Mononuclear cell (primary cell): ENCODE measurements around the gene FAM200C. TPM values are rescaled to one million over a fixed set of nuclear protein-coding genes. Genes with fewer than 3 reads are reported as not detected.

Experiments used
- H3K27me3 ChIP-seq: 2 replicates; pipeline ENCODE4 v1.6.0; 2011; ENCODE audit warnings: low read length, control low read depth; ENCODE audit not compliant: insufficient read depth
- H3K4me1 ChIP-seq: 2 replicates; pipeline ENCODE4 v1.5.1; 2011; ENCODE audit warnings: mild to moderate bottlenecking, low read length, control low read depth; ENCODE audit not compliant: insufficient read depth
- H3K4me3 ChIP-seq: 2 replicates; pipeline ENCODE4 v1.5.1; 2011; ENCODE audit warnings: mild to moderate bottlenecking, low read length, moderate library complexity
- H3K9me3 ChIP-seq: 2 replicates; pipeline ENCODE4 v1.5.1; 2011; ENCODE audit warnings: low read depth, mild to moderate bottlenecking, control low read depth, low read length
- total RNA-seq: library from RNA; depleted of rRNA; stranded (reverse); fragments of >200 nt; gene quantifications from one replicate; pipeline ENCODE4 v1.2.3, GENCODE V29; 2012

The FAM200C gene
- total RNA-seq, 1 donor, result 0.10 TPM

DNA sequence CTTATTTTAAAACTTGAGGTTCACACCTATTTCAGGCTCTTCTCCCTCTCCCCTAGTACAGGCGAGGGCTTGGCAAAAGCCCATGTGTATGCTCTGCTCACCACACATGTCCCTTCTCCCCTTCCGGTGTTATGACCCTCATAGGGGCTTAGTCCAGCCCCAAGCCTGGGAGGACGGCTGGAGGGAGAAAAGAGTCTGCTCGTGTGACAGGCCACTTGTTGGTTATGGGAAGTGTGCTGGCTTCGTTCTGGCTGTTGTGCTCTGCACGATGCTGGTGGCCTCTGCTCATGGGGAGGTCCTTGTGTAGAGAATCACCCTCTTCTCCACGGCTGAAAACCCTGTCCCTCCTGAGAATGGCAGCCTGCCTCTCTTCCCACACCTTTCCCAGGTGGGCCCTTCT lies 32.9 kb upstream of the FAM200C start:
- no peaks in the 10 kb centered on the region for H3K27me3 ChIP-seq
- peaks cover 10% of the 10 kb centered on the region for H3K4me1 ChIP-seq
- H3K4me3 ChIP-seq, result no peak overlapping the region
- H3K9me3 ChIP-seq, result no peaks in the 10 kb centered on the region

GRCh38 chr5:160432196-160432595 lies 32.3 kb upstream of the FAM200C start:
- Histone ChIP-seq H3K4me1 (peaks cover 10% of the 10 kb centered on the region), H3K27me3 (no peaks in the 10 kb centered on the region), H3K4me3 (no peak overlapping the region), H3K9me3 (no peaks in the 10 kb centered on the region)

GRCh38 chr5:160427607-160428006 lies 27.8 kb upstream of the FAM200C start:
- Histone ChIP-seq H3K27me3 (no peaks in the 10 kb centered on the region), H3K4me1 (peaks cover 10% of the 10 kb centered on the region), H3K4me3 (no peak overlapping the region), H3K9me3 (no peaks in the 10 kb centered on the region)

GRCh38 chr5:160423099-160423498 lies 23.2 kb upstream of the FAM200C start:
- Histone ChIP-seq H3K9me3 (no peaks in the 10 kb centered on the region), H3K4me3 (no peak overlapping the region)

DNA sequence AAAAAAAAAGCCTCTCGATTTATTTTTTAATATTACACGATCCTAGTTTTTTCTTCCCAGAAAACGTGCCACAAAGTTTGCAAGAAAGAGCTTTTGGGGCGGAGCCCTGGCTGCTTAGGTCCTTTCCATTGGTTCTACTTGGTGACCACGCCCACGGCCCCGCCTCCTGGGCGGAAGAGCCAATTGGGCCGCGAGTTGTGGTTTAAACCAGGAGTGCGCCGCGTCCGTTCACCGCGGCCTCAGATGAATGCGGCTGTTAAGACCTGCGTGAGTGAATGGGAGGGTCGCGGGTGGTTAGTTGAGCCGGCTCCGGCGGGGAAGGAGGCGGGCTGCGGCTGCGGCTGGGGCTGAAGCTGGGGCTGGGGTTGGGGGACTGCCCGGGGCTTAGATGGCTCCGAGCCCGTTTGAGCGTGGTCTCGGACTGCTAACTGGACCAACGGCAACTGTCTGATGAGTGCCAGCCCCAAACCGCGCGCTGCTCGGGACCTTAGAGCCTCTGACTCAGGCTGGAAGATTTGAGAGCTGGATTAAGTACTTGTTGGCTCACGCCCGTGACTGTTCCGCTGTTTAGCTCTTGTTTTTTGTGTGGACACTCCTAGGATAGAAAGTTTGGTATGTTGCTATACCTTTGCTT lies 21.9 kb upstream of the FAM200C start, which contains the start of gene PTTG1:
PTTG1 (plus strand) TSS at position 231 of the 634 bp plus-strand sequence. CDS start 458 bp downstream, outside the sequence.
- peak within 1 kb of the TSS; percentile 53 for H3K4me3 ChIP-seq
- no peaks in the 10 kb centered on the region for H3K27me3 ChIP-seq

More at GRCh38 chr5:160423099-160423498, 23.2 kb upstream of the FAM200C start:
- peaks cover 26% of the 10 kb centered on the region for H3K4me1 ChIP-seq
- H3K27me3 ChIP-seq, result no peaks in the 10 kb centered on the region

GRCh38 chr5:160420331-160420610 lies 20.4 kb upstream of the FAM200C start:
- Histone ChIP-seq H3K9me3 (no peaks in the 10 kb centered on the region), H3K4me1 (peaks cover 50% of the 10 kb centered on the region), H3K27me3 (no peaks in the 10 kb centered on the region), H3K4me3 (no peak overlapping the region)

More for the DNA sequence above, 21.9 kb upstream of the FAM200C start, which contains the start of gene PTTG1:
- Histone ChIP-seq H3K4me1 (peaks cover 39% of the 10 kb centered on the region), H3K9me3 (no peaks in the 10 kb centered on the region)

- Histone ChIP-seq H3K27me3 (no peaks in the 10 kb centered on the region), H3K4me3 (peak overlapping the region; percentile 95), H3K9me3 (no peaks in the 10 kb centered on the region), H3K4me1 (peaks cover 48% of the 10 kb centered on the region)
Observed at GRCh38 chr5:160419458-160420330, 19.8 kb upstream of the FAM200C start.

GRCh38 chr5:160418561-160419457 lies 19.0 kb upstream of the FAM200C start, which contains the start of gene SLU7:
SLU7 (minus strand) TSS chr5:160419081; CDS start chr5:160415294, 3,787 bp downstream.
- Histone ChIP-seq H3K9me3 (no peaks in the 10 kb centered on the region), H3K4me3 (peak within 1 kb of the TSS; percentile 95), H3K27me3 (no peaks in the 10 kb centered on the region), H3K4me1 (peaks cover 46% of the 10 kb centered on the region)

DNA sequence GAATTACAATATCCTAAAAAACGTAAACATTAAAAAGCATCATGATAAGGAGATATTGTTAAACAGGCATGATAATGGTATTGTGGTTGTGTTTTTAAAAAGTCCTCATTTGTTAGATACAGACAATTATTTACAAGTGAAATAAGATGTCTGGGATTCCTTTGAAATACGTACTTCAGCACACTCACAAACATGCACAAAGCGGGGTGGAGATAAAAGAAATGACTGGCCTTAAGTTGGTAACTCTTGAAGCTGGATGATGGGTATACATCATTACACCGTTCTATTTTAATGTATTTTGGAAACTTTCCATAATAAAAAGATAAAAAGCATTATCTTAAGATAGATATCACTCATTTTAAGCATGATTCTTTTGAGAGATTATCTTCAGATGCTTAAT lies 1.0 kb downstream of the FAM200C start:
- peaks cover 10% of the 10 kb centered on the region for H3K4me1 ChIP-seq
- H3K9me3 ChIP-seq, result no peaks in the 10 kb centered on the region
- H3K4me3 ChIP-seq, result no peak overlapping the region
- no peaks in the 10 kb centered on the region for H3K27me3 ChIP-seq

GRCh38 chr5:160397492-160397891 lies 2.4 kb downstream of the FAM200C start:
- H3K9me3 ChIP-seq, result no peaks in the 10 kb centered on the region
- H3K4me1 ChIP-seq, result peaks cover 10% of the 10 kb centered on the region
- no peaks in the 10 kb centered on the region for H3K27me3 ChIP-seq
- no peak overlapping the region for H3K4me3 ChIP-seq

- no peaks in the 10 kb centered on the region for H3K9me3 ChIP-seq
- H3K4me3 ChIP-seq, result no peak overlapping the region
- peaks cover 7% of the 10 kb centered on the region for H3K4me1 ChIP-seq
- H3K27me3 ChIP-seq, result no peaks in the 10 kb centered on the region
Observed at GRCh38 chr5:160395111-160395510, 4.7 kb downstream of the FAM200C start.

GRCh38 chr5:160390787-160391696 lies 8.8 kb downstream of the FAM200C start:
- Histone ChIP-seq H3K9me3 (peaks cover 11% of the 10 kb centered on the region), H3K4me1 (no peaks in the 10 kb centered on the region), H3K27me3 (no peaks in the 10 kb centered on the region), H3K4me3 (no peak overlapping the region)

GRCh38 chr5:160387445-160387844 lies 12.4 kb downstream of the FAM200C start:
- H3K9me3 ChIP-seq, result peaks cover 11% of the 10 kb centered on the region
- H3K4me1 ChIP-seq, result no peaks in the 10 kb centered on the region
- H3K27me3 ChIP-seq, result no peaks in the 10 kb centered on the region
- H3K4me3 ChIP-seq, result no peak overlapping the region

GRCh38 chr5:160385496-160385895 lies 14.4 kb downstream of the FAM200C start:
- H3K4me3 ChIP-seq, result no peak overlapping the region
- no peaks in the 10 kb centered on the region for H3K27me3 ChIP-seq
- H3K4me1 ChIP-seq, result no peaks in the 10 kb centered on the region
- peaks cover 11% of the 10 kb centered on the region for H3K9me3 ChIP-seq
